Aorta (tissue), 5 donors: ENCODE data around the gene STAMBPL1. TPM values are rescaled to one million over a fixed set of nuclear protein-coding genes. Genes with fewer than 3 reads are reported as not detected.

Experiments
- ATAC-seq: fragments of 200-7000 bp; cut with Tn5 transposase; one replicate; pipeline ENCODE4 v1.9.1; 2022; ENCODE audit warnings: moderate library complexity; ENCODE audit not compliant: low FRiP score
- DNase-seq, 2 donors: peaks; one replicate each; pipeline ENCODE4 v3.0.0-alpha.2; 2020
- H3K27ac ChIP-seq, 2 donors: one replicate each; pipeline ENCODE4 v1.5.1; 2013; ENCODE audit warnings: low read length in 2 of 2, mild to moderate bottlenecking in 2 of 2, moderate library complexity in 2 of 2, control low read depth in 1 of 2, inconsistent platforms in 1 of 2, low read depth in 1 of 2
- H3K27me3 ChIP-seq, 2 donors: one replicate each; pipeline ENCODE4 v1.6.1; 2013; ENCODE audit warnings: control low read depth in 1 of 2, low read length in 1 of 2, mild to moderate bottlenecking in 1 of 2, moderate library complexity in 1 of 2; ENCODE audit not compliant: insufficient read depth in 2 of 2, control insufficient read depth in 1 of 2
- H3K36me3 ChIP-seq, 2 donors: one replicate each; pipeline ENCODE4 v1.6.1; 2013; ENCODE audit warnings: control low read depth in 1 of 2, low read length in 1 of 2, mild to moderate bottlenecking in 1 of 2; ENCODE audit not compliant: insufficient read depth in 2 of 2, control insufficient read depth in 1 of 2
- H3K4me1 ChIP-seq, 2 donors: one replicate each; pipeline ENCODE4 v1.6.1; 2013; ENCODE audit warnings: low read length in 2 of 2, control low read depth in 1 of 2, mild to moderate bottlenecking in 1 of 2, moderate library complexity in 1 of 2; ENCODE audit not compliant: insufficient read depth in 2 of 2, control insufficient read depth in 1 of 2
- H3K4me3 ChIP-seq, 2 donors: one replicate each; pipeline ENCODE4 v1.5.1; 2013; ENCODE audit warnings: low read length in 2 of 2, control low read depth in 1 of 2, mild to moderate bottlenecking in 1 of 2
- H3K9me3 ChIP-seq: one replicate; pipeline ENCODE4 v1.6.1; 2013; ENCODE audit warnings: mild to moderate bottlenecking, low read length; ENCODE audit not compliant: control insufficient read depth
- WGBS, 2 donors: extraction: QIAGEN DNeasy Blood & Tissue Kit; methylation state at CpG; one replicate each; pipeline ENCODE4 v1.1.7; 2013; 5-methylcytosine and 5-hydroxymethylcytosine counted together
- intact Hi-C, 2 donors: fragments of 100-400 bp; cut with DNase I; formaldehyde crosslinking; loops; one replicate each; pipeline versions ENCODE4 v1.14.2 to v1.15.0; 2022
- long read RNA-seq, 2 donors: library from polyadenylated mRNA; unstranded; transcript quantifications; one replicate each; pipeline ENCODE4 v2.0.0, GENCODE V29; 2020 to 2021
- polyA plus RNA-seq, 2 donors: library from polyadenylated mRNA; stranded (reverse); fragments of 200-250 nt; gene quantifications; one replicate each; pipeline ENCODE4 v1.2.3, GENCODE V29; 2013
- total RNA-seq, 2 donors: library from RNA; stranded (reverse); fragmentation: NEBNext Ultra II Directional; extraction: Animal tissue kit (Norgen Biotek cat#: 25700); gene quantifications; one replicate each; pipeline ENCODE4 v1.2.1, GENCODE V29; 2021
- donor health status: healthy with polysubstance abuse.
- donor health status: Bipolar disorder and iron deficiency.
- donor health status: DM: no; HTN: no; CAD: no.
- donor health status: DM: no; HTN: no; CAD: no.
- donor health status: DM: yes; HTN: yes; CAD: no.

The STAMBPL1 gene
- total RNA-seq: 10 to 100 TPM in 1 of 2 donors, 1 to 10 TPM in 1; 3.5 to 12.0 TPM
- polyA plus RNA-seq: 1 to 10 TPM in 1 of 2 donors, under 1 TPM in 1; 0.63 to 2.3 TPM
- long read RNA-seq, donor 1, partial matches to known transcripts: 7 of 97 reads
- long read RNA-seq, donor 1, other reads (novel, unspliced or antisense): 86 of 97 reads
- long read RNA-seq, donor 2, partial matches to known transcripts: 0 of 21 reads
- long read RNA-seq, donor 2, other reads (novel, unspliced or antisense): 21 of 21 reads

- Histone ChIP-seq H3K4me3 (peak within 1 kb of the TSS; percentile 38 to 44), H3K36me3 (no peaks in the 10 kb centered on the region), H3K4me1 (no peaks in the 10 kb centered on the region), H3K9me3 (no peaks in the 10 kb centered on the region), H3K27ac (peak within 1 kb of the TSS in 1 of 2 donors; percentile 37), H3K27me3 (no peaks in the 10 kb centered on the region)
- intact Hi-C loops: loop anchor here in 1 of 2 donors (1.0 to 5.0 kb wide), 2 partner anchors 53 to 108 kb away; no protein-coding TSS in a partner anchor
- DNase-seq (peak in 1 of 2 donors; percentile 76), ATAC-seq (peak; percentile 84)
- WGBS, 2 donors: 5% methylated on average over 22 to 26 of the region's 26 CpGs
These were observed at the start of gene STAMBPL1 for GRCh38 chr10:88879534-88880281. TSS of gene STAMBPL1 (plus strand) at chr10:88880245. CDS start at chr10:88901709, 21,464 bp downstream.

GRCh38 chr10:88830643-88831268, 49.3 kb upstream of the STAMBPL1 start:
- WGBS, 2 donors: 80 to 81% methylated on average over 9 of the region's 9 CpGs
- H3K9me3 ChIP-seq: no peaks in the 10 kb centered on the region
- no peak overlapping the region for H3K27ac ChIP-seq
- intact Hi-C loops: loop anchor here in 1 of 2 donors (10.0 kb wide), 1 partner anchor 194 kb away; no protein-coding TSS in a partner anchor
- no peaks in the 10 kb centered on the region for H3K36me3 ChIP-seq
- no peaks in the 10 kb centered on the region for H3K27me3 ChIP-seq
- DNase-seq: no peak
- H3K4me1 ChIP-seq: no peaks in the 10 kb centered on the region
- H3K4me3 ChIP-seq: no peak overlapping the region
- ATAC-seq: no peak

- DNase-seq (no peak), ATAC-seq (no peak)
- no peaks in the 10 kb centered on the region for H3K27me3 ChIP-seq
- H3K4me1 ChIP-seq: no peaks in the 10 kb centered on the region
- no peak overlapping the region for H3K4me3 ChIP-seq
- intact Hi-C loops: loop anchor here in 1 of 2 donors (10.0 kb wide), 1 partner anchor 193 kb away; no protein-coding TSS in a partner anchor
- WGBS, 2 donors: 73 to 76% methylated on average over 8 of the region's 8 CpGs
- no peaks in the 10 kb centered on the region for H3K36me3 ChIP-seq
- H3K9me3 ChIP-seq: no peaks in the 10 kb centered on the region
- no peak overlapping the region for H3K27ac ChIP-seq
These were observed 48.3 kb upstream of the STAMBPL1 start for GRCh38 chr10:88831709-88832108.

GRCh38 chr10:88832376-88832775, 47.7 kb upstream of the STAMBPL1 start:
- Histone ChIP-seq H3K4me3 (no peak overlapping the region), H3K9me3 (no peaks in the 10 kb centered on the region), H3K36me3 (no peaks in the 10 kb centered on the region), H3K4me1 (no peaks in the 10 kb centered on the region), H3K27me3 (no peaks in the 10 kb centered on the region), H3K27ac (no peak overlapping the region)
- DNase-seq: no peak
- ATAC-seq: no peak
- intact Hi-C loops: loop anchor here in 1 of 2 donors (10.0 kb wide), 1 partner anchor 192 kb away; no protein-coding TSS in a partner anchor

GRCh38 chr10:88833156-88833555, 46.9 kb upstream of the STAMBPL1 start:
- H3K4me3 ChIP-seq: no peak overlapping the region
- intact Hi-C loops: loop anchor here in 1 of 2 donors (10.0 kb wide), 1 partner anchor 192 kb away; no protein-coding TSS in a partner anchor
- no peaks in the 10 kb centered on the region for H3K27me3 ChIP-seq
- 93 to 96% methylated on average over 2 of the region's 2 CpGs for WGBS, 2 donors
- no peak overlapping the region for H3K27ac ChIP-seq
- DNase-seq (no peak), ATAC-seq (no peak)
- no peaks in the 10 kb centered on the region for H3K36me3 ChIP-seq
- no peaks in the 10 kb centered on the region for H3K9me3 ChIP-seq
- no peaks in the 10 kb centered on the region for H3K4me1 ChIP-seq

GRCh38 chr10:88833723-88834122, 46.3 kb upstream of the STAMBPL1 start:
- H3K9me3 ChIP-seq: no peaks in the 10 kb centered on the region
- ATAC-seq (no peak), DNase-seq (peak in 1 of 2 donors; percentile 44)
- intact Hi-C loops: loop anchor here (2.0 to 10.0 kb wide), 2 partner anchors 99 to 191 kb away; no protein-coding TSS in a partner anchor
- 49 to 61% methylated on average over 2 of the region's 2 CpGs for WGBS, 2 donors
- H3K4me3 ChIP-seq: no peak overlapping the region
- no peaks in the 10 kb centered on the region for H3K27me3 ChIP-seq
- no peak overlapping the region for H3K27ac ChIP-seq
- H3K4me1 ChIP-seq: no peaks in the 10 kb centered on the region
- H3K36me3 ChIP-seq: no peaks in the 10 kb centered on the region

- no peaks in the 10 kb centered on the region for H3K4me1 ChIP-seq
- 16 to 17% methylated on average over 10 of the region's 10 CpGs for WGBS, 2 donors
- peak; percentile 92 for ATAC-seq
- no peaks in the 10 kb centered on the region for H3K27me3 ChIP-seq
- DNase-seq: peak; percentile 91 to 95
- no peak overlapping the region for H3K27ac ChIP-seq
- H3K9me3 ChIP-seq: no peaks in the 10 kb centered on the region
- intact Hi-C loops: loop anchor here (2.0 to 10.0 kb wide), 4 partner anchors 97 to 377 kb away; partner anchors contain the start of gene FAS (in 2 of the 2)
- H3K4me3 ChIP-seq: no peak overlapping the region
- H3K36me3 ChIP-seq: no peaks in the 10 kb centered on the region
These were observed 44.7 kb upstream of the STAMBPL1 start for GRCh38 chr10:88835096-88835909.

- intact Hi-C loops: loop anchor here (2.0 to 10.0 kb wide), 4 partner anchors 97 to 376 kb away; partner anchors contain the start of gene FAS (in 2 of the 2)
- ATAC-seq: no peak
- 10 to 13% methylated on average over 2 of the region's 2 CpGs for WGBS, 2 donors
These were observed 44.2 kb upstream of the STAMBPL1 start for GRCh38 chr10:88835910-88836221.

More at GRCh38 chr10:88835910-88836221, 44.2 kb upstream of the STAMBPL1 start:
- Histone ChIP-seq H3K9me3 (no peaks in the 10 kb centered on the region), H3K4me1 (no peaks in the 10 kb centered on the region), H3K27me3 (no peaks in the 10 kb centered on the region), H3K36me3 (no peaks in the 10 kb centered on the region), H3K4me3 (no peak overlapping the region), H3K27ac (no peak overlapping the region)
- DNase-seq: no peak
